ENCODE data around the gene SMG6.
A peak's percentile ranks its signal among the peaks of the same experiment; 100 is the strongest.

SMG6 gene

GRCh38 chr17:2057175-2057759, 246.3 kb downstream of the SMG6 start:
- no peak for DNase-seq

DNA sequence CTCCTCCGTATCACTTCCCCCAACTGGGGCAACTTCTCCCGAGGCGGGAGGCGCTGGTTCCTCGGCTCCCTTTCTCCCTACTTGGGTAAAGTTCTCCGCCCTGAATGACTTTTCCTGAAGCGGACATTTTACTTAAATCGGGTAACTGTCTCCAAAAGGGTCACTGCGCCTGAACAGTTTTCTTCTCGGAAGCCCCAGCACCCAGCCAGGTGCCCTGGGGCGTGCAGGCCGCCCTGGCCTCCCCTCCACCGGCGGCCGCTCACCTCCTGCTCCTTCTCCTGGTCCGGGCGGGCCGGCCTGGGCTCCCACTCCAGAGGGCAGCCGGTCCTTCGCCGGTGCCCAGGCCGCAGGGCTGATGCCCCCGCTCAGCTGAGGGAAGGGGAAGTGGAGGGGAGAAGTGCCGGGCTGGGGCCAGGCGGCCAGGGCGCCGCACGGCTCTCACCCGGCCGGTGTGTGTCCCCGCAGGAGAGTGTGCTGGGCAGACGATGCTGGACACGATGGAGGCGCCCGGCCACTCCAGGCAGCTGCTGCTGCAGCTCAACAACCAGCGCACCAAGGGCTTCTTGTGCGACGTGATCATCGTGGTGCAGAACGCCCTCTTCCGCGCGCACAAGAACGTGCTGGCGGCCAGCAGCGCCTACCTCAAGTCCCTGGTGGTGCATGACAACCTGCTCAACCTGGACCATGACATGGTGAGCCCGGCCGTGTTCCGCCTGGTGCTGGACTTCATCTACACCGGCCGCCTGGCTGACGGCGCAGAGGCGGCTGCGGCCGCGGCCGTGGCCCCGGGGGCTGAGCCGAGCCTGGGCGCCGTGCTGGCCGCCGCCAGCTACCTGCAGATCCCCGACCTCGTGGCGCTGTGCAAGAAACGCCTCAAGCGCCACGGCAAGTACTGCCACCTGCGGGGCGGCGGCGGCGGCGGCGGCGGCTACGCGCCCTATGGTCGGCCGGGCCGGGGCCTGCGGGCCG, 247.1 kb downstream of the SMG6 start:
- DNase-seq = no peak

- DNase-seq = no peak
These were observed 248.0 kb downstream of the SMG6 start for GRCh38 chr17:2055292-2056205.

DNA sequence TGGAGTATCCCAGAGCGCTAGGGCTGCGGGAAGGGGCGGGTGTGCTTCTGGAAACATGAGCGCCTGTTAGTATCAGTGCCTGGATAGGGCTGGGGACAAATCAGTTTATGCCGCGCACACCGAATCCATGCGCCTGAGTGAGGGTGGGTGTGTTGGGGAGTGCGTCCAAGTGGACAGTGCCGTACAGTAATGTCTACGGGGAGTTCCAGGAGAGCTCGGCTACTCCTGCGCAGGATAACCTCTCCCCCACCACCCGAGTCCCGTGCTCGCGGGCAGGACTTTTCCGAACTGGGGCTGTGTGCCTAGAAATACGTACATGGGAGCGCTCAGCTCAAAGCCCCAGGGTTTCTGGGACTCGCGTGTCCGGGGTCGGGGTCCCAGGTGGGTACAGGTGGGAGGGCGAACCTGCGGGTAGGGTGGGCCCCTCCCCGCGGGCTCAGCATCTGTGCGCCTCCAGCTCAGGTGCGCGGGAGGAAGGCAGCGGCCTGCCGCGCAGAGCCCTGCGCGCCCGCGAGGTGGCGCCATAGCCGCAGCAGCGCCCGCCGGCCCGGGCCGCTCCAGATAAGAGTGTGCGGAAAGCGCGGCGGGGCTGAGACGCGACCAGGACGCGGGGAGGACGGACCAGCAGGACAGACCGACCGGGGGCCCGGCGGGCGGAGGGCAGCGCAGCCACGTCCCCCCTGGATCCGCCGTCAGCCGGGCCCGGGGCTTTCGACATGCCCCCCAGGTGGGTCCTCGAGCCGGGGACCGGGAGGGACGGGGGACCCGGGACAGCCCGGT, 248.9 kb downstream of the SMG6 start, which contains the start of gene HIC1:
Gene HIC1, plus strand, starts transcription at position 592 of the 780 bp plus-strand sequence. CDS start 1,588 bp downstream, outside the sequence.
- DNase-seq = peak; percentile 18 to 35

GRCh38 chr17:2054262-2054511, 249.4 kb downstream of the SMG6 start:
- no peak for DNase-seq

GRCh38 chr17:2053380-2054261, 250.0 kb downstream of the SMG6 start:
- DNase-seq = peak; percentile 17 to 61

DNA sequence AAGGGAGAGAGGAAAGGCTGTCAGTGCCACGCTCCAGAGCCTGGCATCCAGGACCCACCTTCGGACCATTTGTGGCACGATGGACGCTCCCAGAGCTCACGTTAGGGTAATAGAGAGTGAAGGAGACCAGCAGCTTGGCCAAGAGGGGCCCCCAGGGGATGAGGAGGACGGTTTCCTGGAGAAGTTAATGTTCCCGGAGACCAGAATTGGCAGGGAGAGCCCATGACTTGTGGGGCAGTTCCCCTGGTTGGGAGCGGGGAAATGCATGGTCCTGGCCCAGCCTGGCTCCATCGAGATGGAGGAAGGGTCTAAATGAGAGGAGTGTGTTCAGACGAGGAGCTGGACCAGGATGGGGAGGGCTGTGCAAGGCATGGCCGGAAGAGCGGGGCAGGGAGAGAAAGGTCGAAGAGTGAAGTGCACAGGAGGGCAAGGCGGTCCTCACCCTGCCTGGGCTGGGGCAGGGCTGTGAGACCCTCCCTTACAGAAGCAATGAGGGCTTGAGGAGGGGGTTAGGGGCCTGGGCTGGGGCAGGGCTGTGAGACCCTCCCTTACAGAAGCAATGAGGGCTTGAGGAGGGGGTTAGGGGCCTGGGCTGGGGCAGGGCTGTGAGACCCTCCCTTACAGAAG, 251.5 kb downstream of the SMG6 start:
- DNase-seq = no peak

DNA sequence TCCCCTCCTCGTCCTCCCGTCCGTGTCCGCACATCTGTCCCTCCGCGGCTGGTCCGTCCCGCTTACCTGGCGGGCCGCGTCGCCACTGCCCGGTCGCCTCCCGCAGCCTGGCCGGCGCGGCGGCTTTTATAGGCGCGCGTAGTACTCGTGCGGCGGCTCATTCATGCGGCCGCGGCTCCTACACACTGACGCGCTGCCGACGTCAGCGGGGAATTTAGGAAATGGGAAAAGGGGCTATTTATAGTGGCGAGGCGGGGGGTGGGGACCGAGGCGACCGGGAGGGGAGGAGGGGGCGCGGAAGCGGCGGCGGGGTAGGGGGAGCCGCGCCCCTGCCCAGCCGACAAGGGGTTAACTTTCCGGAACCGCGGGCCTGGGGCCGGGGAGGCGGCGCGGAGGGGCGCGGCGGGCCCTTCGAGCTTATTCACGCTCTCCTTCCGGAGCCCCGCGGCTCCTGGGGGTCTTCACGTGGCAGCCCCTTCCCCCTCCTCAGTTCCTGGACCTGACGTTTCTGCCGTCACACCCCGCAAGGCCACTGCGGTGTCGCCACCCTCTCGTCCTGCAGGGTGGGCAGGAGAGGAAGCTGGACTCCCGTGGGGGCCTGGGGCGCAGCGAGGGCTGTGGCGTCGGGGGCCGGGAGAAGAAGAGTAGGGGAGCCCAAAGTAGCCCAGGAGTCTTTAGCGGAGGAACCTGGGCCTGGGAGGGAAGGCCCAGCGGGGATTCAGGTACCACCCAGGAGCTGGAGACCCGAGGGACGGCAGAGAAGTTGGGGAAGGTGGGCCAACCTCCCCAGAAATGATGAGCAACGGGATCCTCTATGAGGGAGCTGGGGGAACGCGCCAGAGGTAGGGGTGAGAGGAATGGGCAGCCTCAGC, 252.3 kb downstream of the SMG6 start:
- no peak for DNase-seq

DNA sequence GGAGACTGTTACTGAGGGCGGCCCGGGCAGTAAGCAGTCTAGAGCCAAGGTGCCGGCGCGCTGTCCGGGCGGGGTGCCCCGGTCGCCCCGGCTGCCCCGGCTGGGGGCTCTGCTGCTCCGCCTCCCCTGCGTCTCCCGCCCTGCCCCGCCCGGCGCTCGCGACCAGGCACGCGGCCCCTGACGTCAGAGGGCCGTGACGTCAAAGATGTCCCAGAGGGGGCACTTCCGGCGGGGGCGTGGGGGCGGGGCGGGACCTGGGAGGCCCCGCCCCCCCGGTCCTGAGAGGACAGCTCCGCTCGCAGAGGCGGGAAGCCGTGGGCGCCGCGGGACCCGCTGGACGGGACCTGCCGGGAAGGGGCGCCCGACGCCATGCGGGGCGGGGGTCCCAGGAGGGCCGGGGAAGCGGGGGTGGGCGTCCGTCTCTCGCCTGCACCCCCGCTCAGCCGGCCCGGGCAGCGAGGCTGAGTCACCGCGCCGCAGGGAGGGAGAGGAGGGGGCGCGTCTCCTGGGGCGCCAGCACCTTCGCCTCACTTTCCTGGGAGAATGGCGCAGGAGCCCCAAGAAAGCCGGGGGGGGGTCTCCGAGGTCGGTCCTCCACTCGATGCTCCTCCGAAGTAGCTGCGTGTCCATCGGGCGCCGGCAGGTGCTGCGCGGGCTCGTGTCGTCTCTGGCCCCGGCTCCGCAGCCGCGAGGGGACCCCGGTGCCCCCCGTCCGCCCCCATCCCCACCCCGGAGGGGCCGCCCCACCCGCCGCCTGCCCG, 253.1 kb downstream of the SMG6 start:
- peak in 1 of 2 donors; percentile 36 for DNase-seq

GRCh38 chr17:2049333-2050299, 254.0 kb downstream of the SMG6 start:
- peak; percentile 54 to 59 for DNase-seq

DNA sequence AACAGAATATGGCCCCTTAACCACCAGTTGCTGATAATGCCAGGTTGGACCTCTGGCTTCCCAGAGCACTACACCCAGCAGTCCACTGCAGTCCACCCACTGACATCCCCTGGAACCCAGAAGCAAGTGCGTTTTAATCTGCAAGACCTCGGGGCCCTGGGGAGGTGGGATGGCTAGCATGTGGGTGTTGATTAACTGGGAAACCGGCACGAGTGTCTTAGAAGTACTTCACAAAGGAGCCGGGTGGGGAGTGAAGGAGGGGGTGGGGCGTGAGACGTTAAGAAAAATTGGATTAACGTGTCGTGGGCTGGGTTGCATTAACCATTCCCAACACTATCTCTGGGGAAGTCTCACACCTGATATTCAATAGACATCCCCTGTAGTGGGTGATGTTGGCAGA, 254.8 kb downstream of the SMG6 start:
- no peak for DNase-seq

DNA sequence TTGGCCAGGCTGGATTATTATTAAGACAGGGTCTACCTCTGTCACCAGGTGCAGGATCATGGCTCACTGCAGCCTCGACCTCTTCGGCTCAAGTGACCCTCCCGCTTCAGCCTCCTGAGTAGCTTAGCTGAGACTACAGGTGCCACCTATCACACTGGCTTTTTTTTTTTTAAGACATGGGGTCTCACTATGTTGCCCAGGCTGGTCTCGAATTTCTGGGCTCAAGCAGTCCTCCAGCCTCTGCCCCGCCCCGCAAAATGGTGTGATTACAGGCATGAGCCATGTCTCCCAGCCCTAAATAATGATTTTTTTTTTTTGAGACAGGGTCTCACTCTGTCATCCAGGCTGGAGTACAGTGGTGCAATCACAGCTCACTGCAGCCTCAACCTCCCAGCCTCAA, 256.0 kb downstream of the SMG6 start:
- no peak for DNase-seq

DNA sequence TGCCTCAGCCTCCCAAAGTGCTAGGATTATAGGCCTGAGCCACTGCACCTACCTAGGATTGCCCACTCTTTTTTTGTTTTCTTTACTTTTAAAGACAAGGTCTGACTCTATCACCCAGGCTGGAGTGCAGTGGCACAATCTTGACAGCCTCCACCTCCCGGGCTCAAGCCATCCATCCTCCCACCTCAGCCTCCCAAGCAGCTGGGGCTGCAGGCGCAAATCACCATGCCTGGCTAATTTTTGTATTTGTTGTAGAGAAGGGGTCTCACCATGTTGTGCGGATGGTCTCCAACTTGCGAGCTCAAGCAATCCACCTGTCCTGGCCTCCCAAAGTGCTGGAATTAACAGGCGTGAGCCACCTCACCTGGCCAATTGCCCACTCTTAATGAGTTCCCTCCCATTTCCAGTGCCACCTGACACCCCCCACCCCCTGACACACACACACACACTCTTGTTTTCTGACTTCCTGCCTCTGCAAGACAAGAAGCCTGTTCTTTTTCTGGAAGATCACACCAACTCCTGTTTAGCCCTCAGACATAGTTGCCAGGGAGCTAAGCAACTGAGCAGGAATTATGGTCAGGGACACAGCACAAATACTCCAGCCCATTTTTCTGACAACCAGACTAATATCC, 259.2 kb downstream of the SMG6 start:
- DNase-seq = no peak

- DNase-seq = no peak
These were observed 259.8 kb downstream of the SMG6 start for GRCh38 chr17:2043785-2044184.

GRCh38 chr17:2042933-2043332, 260.7 kb downstream of the SMG6 start:
- no peak for DNase-seq

DNA sequence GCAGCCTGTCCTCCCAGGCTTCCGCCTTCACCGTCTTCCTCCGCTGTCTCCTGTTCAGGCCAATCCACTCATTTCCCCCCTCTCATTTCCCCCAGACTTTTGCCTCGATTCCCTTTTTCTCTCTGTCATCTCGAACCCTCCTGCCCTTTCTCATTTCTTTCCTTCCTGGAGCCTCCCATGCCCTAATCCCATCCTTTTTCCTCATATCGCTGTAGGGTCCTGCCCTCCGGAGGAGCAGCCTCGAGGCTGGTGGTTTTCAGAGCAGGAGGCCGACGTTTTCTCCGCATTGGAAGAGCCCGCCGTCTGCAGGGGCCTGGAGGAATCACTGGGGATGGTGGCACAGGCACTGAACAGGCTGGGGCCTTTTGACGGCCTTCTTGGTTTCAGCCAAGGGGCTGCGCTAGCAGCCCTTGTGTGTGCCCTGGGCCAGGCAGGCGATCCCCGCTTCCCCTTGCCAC, 261.2 kb downstream of the SMG6 start:
- DNase-seq = no peak
